GM21528 (cell line): Measurements from ENCODE around the gene C1QTNF2.
"Not testable (repeated sequence)": the region's sequence is repeated elsewhere in the genome, so short reads cannot be mapped to it uniquely, and the experiment has no call there.

Experiments
- ATAC-seq: cut with Tn5 transposase; IDR thresholded peaks from one replicate; pipeline ENCODE4 v1.9.1; 2021; ENCODE audit warnings: mild to moderate bottlenecking, moderate library complexity; ENCODE audit not compliant: unreplicated experiment, low FRiP score

Gene C1QTNF2

DNA sequence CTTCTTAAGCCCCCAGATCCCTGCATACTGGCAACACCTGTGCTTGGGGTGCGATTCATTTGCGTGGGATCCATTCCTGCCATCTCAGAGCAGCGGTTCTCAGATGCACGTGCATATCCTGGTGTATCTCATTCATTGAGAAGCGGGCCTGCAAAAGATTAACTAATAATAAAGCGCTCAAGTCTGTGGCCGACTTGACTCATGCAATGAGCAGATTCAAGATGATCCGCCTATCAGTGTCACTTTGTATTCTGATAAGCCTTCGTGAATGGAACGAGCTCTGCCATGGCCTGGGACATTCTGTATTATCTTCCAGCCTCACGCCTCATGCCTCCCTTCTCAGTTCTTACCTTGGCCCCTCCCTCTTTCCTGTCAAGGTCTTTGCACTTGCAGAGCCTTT, 22.3 kb downstream of the C1QTNF2 start:
- no peak for ATAC-seq

DNA sequence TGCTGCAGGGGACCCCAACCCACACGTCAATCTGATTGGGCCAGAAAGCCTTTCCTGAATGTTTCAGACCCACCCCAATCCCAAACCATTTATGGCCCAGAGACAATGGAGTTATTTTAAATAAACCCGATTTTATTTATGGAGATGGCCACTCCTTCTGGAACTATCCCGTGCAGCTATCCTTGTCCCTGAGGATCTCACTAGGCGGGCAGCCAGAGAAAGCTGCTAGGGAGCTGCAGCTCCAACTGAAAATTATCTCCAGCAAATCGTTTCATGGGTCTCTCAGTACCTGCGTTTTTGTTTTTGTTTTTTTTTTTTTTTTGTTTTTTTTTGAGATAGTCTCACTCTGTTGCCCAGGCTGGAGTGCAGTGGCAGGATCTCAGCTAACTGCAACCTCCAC, 23.0 kb downstream of the C1QTNF2 start:
- ATAC-seq, result no peak

DNA sequence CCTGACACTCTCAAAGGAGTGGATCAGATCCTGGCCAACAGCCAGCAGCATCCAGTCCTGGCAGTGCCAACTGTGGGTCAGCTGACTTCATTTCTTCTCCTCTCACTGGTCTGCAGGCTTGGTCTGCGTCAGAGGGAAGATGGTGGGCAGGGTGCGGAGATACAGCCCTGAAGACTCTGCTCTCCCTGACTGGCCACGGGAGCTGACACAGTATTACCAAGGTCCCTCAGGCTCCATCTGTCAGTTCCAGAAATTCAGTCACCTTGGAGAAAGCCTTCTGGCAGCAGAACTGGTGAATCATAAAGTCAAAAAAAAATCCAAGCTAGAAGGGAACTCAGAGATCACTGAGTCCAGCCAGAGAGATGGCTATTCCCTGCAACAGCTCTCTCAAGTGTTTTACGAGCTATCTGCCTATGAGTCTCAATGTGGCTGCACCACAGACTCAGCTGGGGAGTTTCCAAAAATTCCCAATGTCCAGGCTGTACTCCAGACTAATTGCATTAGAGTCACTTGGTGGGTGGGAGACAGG, 27.9 kb downstream of the C1QTNF2 start:
- no peak for ATAC-seq

- no peak for ATAC-seq
These were observed 29.0 kb downstream of the C1QTNF2 start for GRCh38 chr5:160341309-160341870.

- not testable (repeated sequence) for ATAC-seq
These were observed 29.9 kb downstream of the C1QTNF2 start for GRCh38 chr5:160340513-160340912.

DNA sequence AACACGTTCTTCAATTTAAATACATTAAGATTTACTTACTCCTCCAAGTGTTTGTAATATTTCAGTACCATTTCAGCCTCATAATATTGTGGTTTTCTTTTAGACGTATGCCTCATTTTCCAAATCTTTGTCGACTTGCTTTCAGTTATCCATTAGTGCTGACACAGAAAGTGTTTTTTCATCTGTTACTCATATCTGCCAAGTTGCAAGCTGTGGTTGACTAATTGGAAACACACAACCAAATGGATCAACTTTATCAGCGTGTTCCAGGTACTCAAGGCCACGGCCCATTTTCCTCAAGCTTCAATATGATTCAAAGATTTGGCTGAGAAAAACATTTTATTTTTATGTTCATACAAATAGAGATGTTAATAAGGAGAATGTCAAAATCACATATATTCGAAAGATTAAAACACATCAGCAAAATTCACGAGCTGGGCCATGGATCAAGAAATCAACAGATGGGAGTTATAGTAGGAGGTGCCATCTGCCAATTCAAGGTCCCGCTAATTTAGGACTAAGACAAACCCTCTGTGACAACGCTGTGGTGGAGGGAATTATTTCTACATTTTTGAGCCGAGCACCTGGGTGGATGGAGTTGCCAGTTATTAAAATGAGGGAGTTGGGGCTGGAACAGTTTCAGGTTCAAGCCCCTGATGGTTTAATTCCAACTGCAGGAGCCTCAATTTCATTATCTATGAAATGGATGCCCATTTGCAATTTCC, 30.9 kb downstream of the C1QTNF2 start:
- no peak for ATAC-seq

GRCh38 chr5:160334716-160335115, 35.7 kb downstream of the C1QTNF2 start:
- not testable (repeated sequence) for ATAC-seq

- no peak for ATAC-seq
These were observed 36.7 kb downstream of the C1QTNF2 start for GRCh38 chr5:160333721-160334120.

DNA sequence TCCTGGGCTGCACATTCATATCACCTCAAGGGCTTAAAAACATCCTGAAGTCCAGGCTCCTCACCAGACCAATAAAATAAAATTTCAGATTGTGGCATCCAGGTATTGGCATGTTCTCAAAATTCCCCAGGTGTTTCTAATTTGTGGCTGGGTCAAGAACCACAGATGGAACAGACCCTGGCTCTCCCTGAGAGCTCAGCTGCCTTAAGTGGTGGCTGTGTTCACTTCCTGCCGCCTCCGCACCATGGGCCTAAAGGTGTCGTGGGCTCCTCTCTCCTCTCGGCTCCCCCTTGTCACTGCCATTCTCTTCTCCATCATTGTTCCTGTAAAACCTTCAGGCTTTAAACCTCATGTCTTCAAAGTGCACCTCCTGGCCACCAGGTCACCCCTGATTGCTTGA, 40.2 kb downstream of the C1QTNF2 start:
- no peak for ATAC-seq

GRCh38 chr5:160327818-160328217, 42.6 kb downstream of the C1QTNF2 start:
- no peak for ATAC-seq

DNA sequence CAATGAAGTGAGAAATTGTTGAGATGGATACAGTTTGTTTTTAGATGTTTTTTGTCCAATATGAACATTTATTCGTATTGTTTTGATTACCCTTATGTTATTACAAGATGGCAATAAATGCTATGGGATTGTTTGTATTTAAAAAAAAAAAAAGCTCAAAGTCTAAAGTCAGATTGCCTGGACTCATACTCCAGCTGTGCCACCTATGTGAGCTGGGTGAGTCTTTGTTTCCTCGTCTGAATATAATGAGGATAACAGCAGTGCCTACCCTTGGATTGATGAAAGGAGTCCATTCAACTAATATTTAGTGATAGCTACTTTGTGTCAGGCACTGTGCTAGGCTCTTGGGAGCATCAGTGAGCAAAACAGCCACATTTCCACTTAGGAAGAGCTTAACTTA, 43.4 kb downstream of the C1QTNF2 start:
- ATAC-seq, result no peak

- ATAC-seq, result no peak
These were observed 44.7 kb downstream of the C1QTNF2 start for GRCh38 chr5:160325716-160326115.

GRCh38 chr5:160324886-160325285, 45.5 kb downstream of the C1QTNF2 start:
- ATAC-seq, result no peak

DNA sequence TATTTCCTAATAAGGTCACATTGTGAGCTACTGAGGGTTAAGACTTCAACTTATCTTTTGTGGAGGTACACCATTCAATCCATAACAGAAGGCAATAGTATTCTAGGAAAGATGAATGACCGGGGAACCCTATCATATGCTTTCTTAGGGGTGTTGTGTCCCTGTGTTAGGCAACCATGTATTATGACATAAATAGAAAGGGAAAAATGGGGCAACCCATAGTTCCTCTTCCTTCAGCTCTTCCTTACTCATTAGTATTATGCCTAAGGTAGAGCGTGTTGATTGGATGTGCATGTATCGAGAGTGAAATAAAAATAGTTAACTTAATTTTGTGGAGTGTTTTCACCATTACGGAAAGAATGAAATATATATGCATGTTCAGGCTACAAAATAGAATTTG, 52.0 kb downstream of the C1QTNF2 start:
- ATAC-seq, result no peak

- ATAC-seq, result no peak
These were observed 53.0 kb downstream of the C1QTNF2 start for GRCh38 chr5:160317434-160317833.

GRCh38 chr5:160315968-160316367, 54.5 kb downstream of the C1QTNF2 start:
- ATAC-seq, result no peak

DNA sequence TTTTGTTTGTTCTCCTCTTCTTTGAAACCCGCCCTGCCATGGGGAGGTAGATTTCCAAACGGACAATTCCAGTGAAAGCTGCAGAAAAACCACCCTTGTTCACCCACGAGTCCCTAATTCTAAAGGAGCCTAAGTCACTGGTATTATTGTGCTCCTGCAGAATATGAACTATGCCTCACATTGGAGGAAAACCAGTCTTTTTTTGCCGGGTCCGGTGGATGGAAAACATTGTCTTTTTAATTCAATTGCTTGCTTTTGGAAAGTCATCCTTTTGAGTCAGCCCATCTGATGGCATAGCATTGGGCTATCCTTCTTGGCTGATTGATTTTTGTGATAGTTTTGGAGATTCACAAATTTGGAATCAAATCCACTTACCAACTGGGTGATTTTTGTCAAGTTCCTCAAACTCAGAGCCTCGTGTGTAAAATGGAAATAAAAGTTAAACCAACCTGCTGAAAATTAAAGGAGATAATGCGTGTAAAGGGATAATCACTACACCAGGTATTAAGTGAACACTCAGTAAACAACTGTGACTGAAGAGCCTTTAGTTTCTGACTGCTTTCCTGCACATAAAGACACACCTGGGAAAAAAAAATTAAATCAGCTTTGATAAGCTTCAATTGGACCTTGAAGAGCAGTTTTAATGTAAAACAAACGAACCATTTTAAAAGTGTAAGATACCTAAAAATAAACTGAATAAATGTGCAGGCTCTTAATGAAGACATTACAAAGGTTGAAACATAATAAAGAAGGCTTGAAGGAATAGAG, 57.3 kb downstream of the C1QTNF2 start:
- ATAC-seq, result no peak

DNA sequence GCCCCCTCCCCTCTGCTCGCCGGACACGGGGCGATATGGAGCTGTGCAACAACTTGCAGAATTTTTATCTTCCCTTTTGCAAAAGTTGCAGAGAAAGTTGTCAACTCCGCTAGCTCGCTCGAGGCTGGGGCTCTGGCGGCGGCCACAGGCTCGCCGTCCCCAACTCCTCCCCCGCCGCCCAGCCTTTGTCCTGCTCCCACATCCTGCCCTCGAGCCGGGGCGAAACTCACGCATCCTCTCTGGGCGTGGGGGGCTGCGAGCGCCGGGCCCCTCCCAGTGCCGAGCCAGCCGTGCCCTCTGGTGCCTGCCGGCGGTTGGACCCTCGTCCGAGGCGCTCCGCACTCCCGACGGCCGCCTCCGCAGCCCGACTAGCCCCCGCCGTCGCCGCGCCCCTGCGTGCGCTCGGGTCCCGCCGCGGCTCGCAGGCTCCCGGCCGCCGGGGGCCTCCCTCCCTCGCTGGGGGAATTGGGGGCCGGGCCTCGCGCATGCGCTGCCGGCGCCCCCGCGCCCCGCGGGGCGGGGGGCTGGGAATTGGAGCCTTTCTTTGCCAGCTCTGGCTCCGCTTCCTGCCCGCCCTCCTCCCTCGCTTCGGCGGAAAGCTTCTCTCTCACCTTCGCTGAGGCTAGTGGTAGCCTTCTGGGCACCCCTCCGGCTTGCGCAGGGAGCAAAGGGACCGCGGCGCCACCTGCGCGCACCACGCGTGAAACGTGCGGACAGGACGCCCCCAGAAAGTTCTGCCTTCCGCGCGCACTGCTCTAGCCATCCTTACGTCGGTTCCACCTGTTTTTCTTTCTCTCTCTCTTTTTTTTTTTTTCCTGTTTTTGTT, 58.1 kb downstream of the C1QTNF2 start, which contains the start of gene CCNJL:
Gene CCNJL (minus strand): TSS at position 431 of the 826 bp plus-strand sequence. CDS start 641 bp downstream, outside the sequence.
- no peak for ATAC-seq

- no peak for ATAC-seq
These were observed 58.8 kb downstream of the C1QTNF2 start for GRCh38 chr5:160311491-160312133.
